Activated B cell treated with CpG ODN at 0.5 μM for 24 hours (primary cell): ENCODE results near the gene TMEM101. TPM values are rescaled to one million over a fixed set of nuclear protein-coding genes. Genes with fewer than 3 reads are reported as not detected.
"Not testable (repeated sequence)": the region's sequence is repeated elsewhere in the genome, so short reads cannot be mapped to it uniquely, and the experiment has no call there.

Experiments
- ATAC-seq: fragments of 200-7000 bp; cut with Tn5 transposase; one replicate; pipeline ENCODE4 v1.10.0; 2021; ENCODE audit warnings: low read depth, mild to moderate bottlenecking, moderate library complexity
- CTCF ChIA-PET: fragments of 350-600 bp; sonication (Branson Sonifier 250); formaldehyde crosslinking; loops from one replicate; lab custom pipeline; 2021; ENCODE audit warnings: antibody characterized with exemption; lab: Charles Lee
- POLR2A ChIA-PET: fragments of 350-600 bp; sonication (Branson Sonifier 250); formaldehyde crosslinking; loops from one replicate; lab custom pipeline; 2021; ENCODE audit warnings: antibody characterized with exemption; lab: Charles Lee
- DNase-seq: peaks from one replicate; pipeline ENCODE4 v3.0.0; 2022
- H3K27ac Mint-ChIP-seq: one replicate; pipeline ENCODE4 v1.8.0; 2020; ENCODE audit warnings: mixed read lengths
- H3K27me3 Mint-ChIP-seq: one replicate; pipeline ENCODE4 v1.8.0; 2021; ENCODE audit warnings: mixed read lengths
- H3K36me3 Mint-ChIP-seq: one replicate; pipeline ENCODE4 v1.8.0; 2021; ENCODE audit warnings: low read depth, mixed read lengths
- H3K4me1 Mint-ChIP-seq: one replicate; pipeline ENCODE4 v1.8.0; 2021; ENCODE audit warnings: mixed read lengths
- H3K4me3 Mint-ChIP-seq: one replicate; pipeline ENCODE4 v1.8.0; 2020; ENCODE audit warnings: mild to moderate bottlenecking, mixed read lengths
- H3K9me3 Mint-ChIP-seq: one replicate; pipeline ENCODE4 v1.8.0; 2020; ENCODE audit warnings: mixed read lengths
- CTCF ChIP-seq: fragments of 200-600 bp; IDR thresholded peaks from one replicate; pipeline ENCODE4 v1.8.0; 2022; ENCODE audit warnings: antibody characterized with exemption, mild to moderate bottlenecking
- intact Hi-C: fragments of 100-400 bp; cut with micrococcal nuclease; formaldehyde crosslinking; loops from one replicate; pipeline ENCODE4 v1.15.1; 2024
- total RNA-seq: library from RNA; stranded (reverse); gene quantifications from 2 replicates; pipeline ENCODE4 v1.2.3, GENCODE V29; 2022

TMEM101 gene
- total RNA-seq, 1 donor from 2014 or later, result 24.6 TPM

- TF ChIP-seq CTCF, result no peak
- ChIA-PET POLR2A (no interaction called here), CTCF (no interaction called here)
- no peak overlapping the region for H3K4me3 Mint-ChIP-seq
- DNase-seq (no peak), ATAC-seq (no peak)
- H3K27ac Mint-ChIP-seq, result no peak overlapping the region
- no peaks in the 10 kb centered on the region for H3K9me3 Mint-ChIP-seq
- peaks cover 64% of the 10 kb centered on the region for H3K36me3 Mint-ChIP-seq
- H3K4me1 Mint-ChIP-seq, result peaks cover 10% of the 10 kb centered on the region
- no peaks in the 10 kb centered on the region for H3K27me3 Mint-ChIP-seq
- intact Hi-C loops, result no loop called here
Measured at GRCh38 chr17:44059101-44059892, 44.5 kb upstream of the TMEM101 start.

GRCh38 chr17:44053125-44053872 lies 38.5 kb upstream of the TMEM101 start:
- POLR2A ChIA-PET, result no interaction called here
- no peak for TF ChIP-seq CTCF
- intact Hi-C loops, result no loop called here
- Mint-ChIP-seq H3K4me3 (no peak overlapping the region), H3K27ac (no peak overlapping the region), H3K36me3 (peaks cover 63% of the 10 kb centered on the region), H3K27me3 (no peaks in the 10 kb centered on the region), H3K9me3 (no peaks in the 10 kb centered on the region), H3K4me1 (peaks cover 3% of the 10 kb centered on the region)
- ATAC-seq (no peak), DNase-seq (no peak)
- CTCF ChIA-PET, result no interaction called here

- Mint-ChIP-seq H3K27ac (no peak overlapping the region), H3K36me3 (peaks cover 62% of the 10 kb centered on the region), H3K4me3 (no peak overlapping the region), H3K4me1 (peaks cover 3% of the 10 kb centered on the region), H3K9me3 (peaks cover 2% of the 10 kb centered on the region), H3K27me3 (no peaks in the 10 kb centered on the region)
- intact Hi-C loops, result no loop called here
- TF ChIP-seq CTCF, result no peak
- ChIA-PET CTCF (no interaction called here), POLR2A (no interaction called here)
- no peak for ATAC-seq
- DNase-seq, result no peak
Measured at GRCh38 chr17:44049294-44050060, 34.7 kb upstream of the TMEM101 start.

GRCh38 chr17:44046893-44047292 lies 32.1 kb upstream of the TMEM101 start:
- POLR2A ChIA-PET, CTCF ChIA-PET, H3K27me3 Mint-ChIP-seq, H3K27ac Mint-ChIP-seq, H3K4me3 Mint-ChIP-seq, H3K4me1 Mint-ChIP-seq, H3K9me3 Mint-ChIP-seq, DNase-seq, intact Hi-C loops: not testable (repeated sequence)
- peak; percentile 25 for ATAC-seq
- peaks cover 51% of the 10 kb centered on the region for H3K36me3 Mint-ChIP-seq

GRCh38 chr17:44045486-44045885 lies 30.7 kb upstream of the TMEM101 start:
- no peak overlapping the region for H3K27ac Mint-ChIP-seq
- H3K4me1 Mint-ChIP-seq, result peaks cover 6% of the 10 kb centered on the region
- no peak for TF ChIP-seq CTCF
- ATAC-seq (no peak), DNase-seq (no peak)
- CTCF ChIA-PET, result interaction anchor here (7.7 kb wide), 1 partner anchor 102 kb away, joined by 88 read pairs; the partner anchor contains the start of gene PPY
- H3K36me3 Mint-ChIP-seq, result peaks cover 47% of the 10 kb centered on the region
- POLR2A ChIA-PET, result no interaction called here
- peaks cover 2% of the 10 kb centered on the region for H3K9me3 Mint-ChIP-seq
- intact Hi-C loops, result no loop called here
- H3K4me3 Mint-ChIP-seq, result no peak overlapping the region
- no peaks in the 10 kb centered on the region for H3K27me3 Mint-ChIP-seq
